PFSK-1 (cell line): ENCODE data around the gene NDUFA5.

Experiments
- FOXP2 ChIP-seq: optimal IDR thresholded peaks from 2 replicates; pipeline ENCODE3; 2011; ENCODE audit warnings: borderline replicate concordance, control low read depth, inconsistent platforms; ENCODE audit not compliant: insufficient read depth; ENCODE audit errors: extremely low read length, extremely low read depth
- POLR2AphosphoS5 ChIP-seq: IDR thresholded peaks from 2 replicates; pipeline ENCODE4 v1.6.1; 2012; ENCODE audit warnings: low read depth, mild to moderate bottlenecking, control low read depth, low read length, moderate library complexity
- REST ChIP-seq, 2 experiments: IDR thresholded peaks; 2 replicates each; pipeline versions ENCODE4 v1.6.1 to v1.8.0; 2011 to 2012; ENCODE audit warnings: low read depth in 2 of 2, low read length in 2 of 2, control low read depth in 1 of 2, inconsistent platforms in 1 of 2, mild to moderate bottlenecking in 1 of 2, moderate library complexity in 1 of 2; ENCODE audit not compliant: insufficient read depth in 1 of 2
- SIN3A ChIP-seq: IDR thresholded peaks from 2 replicates; pipeline ENCODE4 v1.6.1; 2012; ENCODE audit warnings: mild to moderate bottlenecking, low read length, moderate library complexity, borderline replicate concordance; ENCODE audit not compliant: insufficient read depth
- TAF1 ChIP-seq: IDR thresholded peaks from 2 replicates; pipeline ENCODE4 v1.6.1; 2012; ENCODE audit warnings: low read length, control low read depth, borderline replicate concordance; ENCODE audit not compliant: insufficient read depth

Gene NDUFA5

GRCh38 chr7:123537026-123537642, 20.5 kb downstream of the NDUFA5 start:
- TF ChIP-seq FOXP2 = no peak
- TF ChIP-seq TAF1 = no peak
- TF ChIP-seq POLR2AphosphoS5 = no peak
- TF ChIP-seq REST (IDR thresholded peaks at IDR 0.05; ENCODE audit: insufficient read depth in 1 of 2, low read depth in 2 of 2, low read length in 2 of 2) = no peak
- TF ChIP-seq SIN3A = no peak

GRCh38 chr7:123535517-123535916, 22.1 kb downstream of the NDUFA5 start:
- no peak for TF ChIP-seq REST (IDR thresholded peaks at IDR 0.05; ENCODE audit: insufficient read depth in 1 of 2, low read depth in 2 of 2, low read length in 2 of 2)
- no peak for TF ChIP-seq POLR2AphosphoS5
- no peak for TF ChIP-seq FOXP2
- no peak for TF ChIP-seq TAF1
- no peak for TF ChIP-seq SIN3A

GRCh38 chr7:123534383-123535260, 23.0 kb downstream of the NDUFA5 start, which contains the start of gene IQUB:
Gene IQUB, minus strand, starts transcription at chr7:123534595. Its CDS starts 22,255 bp downstream, at chr7:123512340.
- TF ChIP-seq FOXP2 (peak; percentile 26), POLR2AphosphoS5 (no peak), REST (IDR thresholded peaks at IDR 0.05; ENCODE audit: insufficient read depth in 1 of 2, low read depth in 2 of 2, low read length in 2 of 2) (no peak), TAF1 (no peak), SIN3A (peak; percentile 97)

- TF ChIP-seq REST (IDR thresholded peaks at IDR 0.05; ENCODE audit: insufficient read depth in 1 of 2, low read depth in 2 of 2, low read length in 2 of 2) (no peak), SIN3A (no peak), FOXP2 (no peak), TAF1 (no peak), POLR2AphosphoS5 (no peak)
Observed at GRCh38 chr7:123533929-123534382, 23.7 kb downstream of the NDUFA5 start.
